H9 (cell line): ENCODE measurements around the gene FZD2. TPM values are rescaled to one million over a fixed set of nuclear protein-coding genes. Genes with fewer than 3 reads are reported as not detected.

Experiments
- DNase-seq: peaks from one replicate; pipeline ENCODE4 v3.0.0-alpha.2; 2017
- H2AFZ ChIP-seq: one replicate; pipeline ENCODE4 v1.6.1; 2013; ENCODE audit warnings: mild to moderate bottlenecking, low read length, control low read depth, moderate library complexity
- H2AK5ac ChIP-seq: 2 replicates; pipeline ENCODE4 v1.6.1; 2013; ENCODE audit warnings: low read length, control low read depth, mixed read lengths; ENCODE audit not compliant: insufficient read length
- H2BK120ac ChIP-seq: one replicate; pipeline ENCODE4 v1.6.1; 2013; ENCODE audit warnings: low read depth, mild to moderate bottlenecking, low read length, control low read depth, inconsistent platforms; ENCODE audit not compliant: poor library complexity, severe bottlenecking
- H2BK12ac ChIP-seq: 2 replicates; pipeline ENCODE4 v1.6.1; 2013; ENCODE audit warnings: low read length, control low read depth, mixed read lengths, low read depth; ENCODE audit not compliant: insufficient read length
- H2BK15ac ChIP-seq: 2 replicates; pipeline ENCODE4 v1.6.1; 2013; ENCODE audit warnings: low read depth, low read length, control low read depth
- H2BK20ac ChIP-seq: one replicate; pipeline ENCODE4 v1.6.1; 2013; ENCODE audit warnings: low read depth, mild to moderate bottlenecking, low read length, control low read depth, inconsistent platforms; ENCODE audit not compliant: poor library complexity, severe bottlenecking
- H2BK5ac ChIP-seq: 2 replicates; pipeline ENCODE4 v1.6.1; 2013; ENCODE audit warnings: low read length, control low read depth, mixed read lengths; ENCODE audit not compliant: insufficient read length
- H3K14ac ChIP-seq: 2 replicates; pipeline ENCODE4 v1.6.1; 2013; ENCODE audit warnings: low read length, control low read depth; ENCODE audit not compliant: insufficient read depth
- H3K18ac ChIP-seq: 2 replicates; pipeline ENCODE4 v1.6.1; 2013; ENCODE audit warnings: low read depth, mild to moderate bottlenecking, mixed read lengths, low read length, control low read depth; ENCODE audit not compliant: insufficient read length
- H3K23ac ChIP-seq: 2 replicates; pipeline ENCODE4 v1.6.1; 2013; ENCODE audit warnings: low read length, control low read depth, mixed read lengths, low read depth; ENCODE audit not compliant: insufficient read length
- H3K23me2 ChIP-seq: 2 replicates; pipeline ENCODE4 v1.6.1; 2013; ENCODE audit warnings: low read depth, mild to moderate bottlenecking, mixed read lengths, low read length, control low read depth; ENCODE audit not compliant: insufficient read length, poor library complexity, severe bottlenecking
- H3K27ac ChIP-seq: 2 replicates; pipeline ENCODE4 v1.5.1; 2013; ENCODE audit warnings: low read length, control low read depth, mixed read lengths, low read depth; ENCODE audit not compliant: insufficient read length
- H3K27me3 ChIP-seq: 2 replicates; pipeline ENCODE4 v1.6.1; 2013; ENCODE audit warnings: low read length, control low read depth, inconsistent platforms; ENCODE audit not compliant: insufficient read depth
- H3K4ac ChIP-seq: 2 replicates; pipeline ENCODE4 v1.6.1; 2013; ENCODE audit warnings: low read depth, mild to moderate bottlenecking, control low read depth, inconsistent platforms, low read length, moderate library complexity
- H3K4me1 ChIP-seq: 2 replicates; pipeline ENCODE4 v1.6.1; 2013; ENCODE audit warnings: low read length, control low read depth, inconsistent platforms; ENCODE audit not compliant: insufficient read depth
- H3K4me2 ChIP-seq: 2 replicates; pipeline ENCODE4 v1.6.1; 2013; ENCODE audit warnings: low read length, control low read depth, mixed read lengths; ENCODE audit not compliant: insufficient read length, insufficient read depth
- H3K56ac ChIP-seq: 2 replicates; pipeline ENCODE4 v1.6.1; 2013; ENCODE audit warnings: low read depth, mild to moderate bottlenecking, mixed read lengths, low read length, control low read depth; ENCODE audit not compliant: insufficient read length
- H3K79me1 ChIP-seq: 2 replicates; pipeline ENCODE4 v1.6.1; 2013; ENCODE audit warnings: low read depth, mild to moderate bottlenecking, moderate library complexity, low read length, control low read depth, inconsistent platforms; ENCODE audit not compliant: insufficient read depth, poor library complexity, severe bottlenecking
- H3K79me2 ChIP-seq: 2 replicates; pipeline ENCODE4 v1.6.1; 2013; ENCODE audit warnings: low read length, control low read depth, inconsistent platforms; ENCODE audit not compliant: insufficient read depth
- H3K9ac ChIP-seq: 2 replicates; pipeline ENCODE4 v1.6.1; 2013; ENCODE audit warnings: low read length, control low read depth, mixed read lengths; ENCODE audit not compliant: insufficient read length; ENCODE audit errors: extremely low read depth
- H3K9me3 ChIP-seq: one replicate; pipeline ENCODE4 v1.6.1; 2013; ENCODE audit warnings: low read depth, low read length, inconsistent platforms; ENCODE audit not compliant: control insufficient read depth
- H3T11ph ChIP-seq: one replicate; pipeline ENCODE4 v1.6.1; 2013; ENCODE audit warnings: mild to moderate bottlenecking, low read length, control low read depth, inconsistent platforms
- H4K20me1 ChIP-seq: one replicate; pipeline ENCODE4 v1.6.1; 2013; ENCODE audit not compliant: control insufficient read depth, insufficient read length, insufficient read depth
- H4K5ac ChIP-seq: 2 replicates; pipeline ENCODE4 v1.6.1; 2013; ENCODE audit warnings: low read depth, mild to moderate bottlenecking, mixed read lengths, low read length, control low read depth; ENCODE audit not compliant: insufficient read length
- H4K8ac ChIP-seq: replicated peaks from 2 replicates; pipeline ENCODE4 v1.6.1; 2013; ENCODE audit warnings: low read length, control low read depth, mixed read lengths, low read depth; ENCODE audit not compliant: insufficient read length
- H4K91ac ChIP-seq: 2 replicates; pipeline ENCODE4 v1.6.1; 2013; ENCODE audit warnings: low read depth, mild to moderate bottlenecking, moderate library complexity, mixed read lengths, low read length, control low read depth; ENCODE audit not compliant: insufficient read length
- H3K27ac Mint-ChIP-seq, 3 experiments: 2 replicates in 2 of 3; 3 replicates in 1 of 3; pipeline ENCODE4 v1.8.0; 2020 to 2021; ENCODE audit warnings: mixed read lengths in 3 of 3, mild to moderate bottlenecking in 1 of 3, moderate library complexity in 1 of 3
- H3K27me3 Mint-ChIP-seq: 2 replicates; pipeline ENCODE4 v1.8.0; 2021; ENCODE audit warnings: low read depth, mild to moderate bottlenecking, moderate library complexity, mixed read lengths
- H3K36me3 Mint-ChIP-seq, 3 experiments: 2 replicates in 2 of 3; 3 replicates in 1 of 3; pipeline ENCODE4 v1.8.0; 2020 to 2021; ENCODE audit warnings: low read depth in 3 of 3, mixed read lengths in 3 of 3; ENCODE audit not compliant: insufficient read depth in 1 of 3
- H3K4me1 Mint-ChIP-seq, 2 experiments: 2 replicates each; pipeline ENCODE4 v1.8.0; 2020; ENCODE audit warnings: mixed read lengths in 2 of 2
- H3K4me3 Mint-ChIP-seq, 2 experiments: 2 replicates in 1 of 2; 3 replicates in 1 of 2; pipeline ENCODE4 v1.8.0; 2020 to 2021; ENCODE audit warnings: mild to moderate bottlenecking in 2 of 2, mixed read lengths in 2 of 2, moderate library complexity in 1 of 2
- H3K9me3 Mint-ChIP-seq, 2 experiments: 2 replicates in 1 of 2; 3 replicates in 1 of 2; pipeline ENCODE4 v1.8.0; 2020; ENCODE audit warnings: mild to moderate bottlenecking in 2 of 2, mixed read lengths in 2 of 2, moderate library complexity in 1 of 2
- WGBS: extraction: QIAGEN DNeasy Blood & Tissue Kit; methylation state at CpG from one replicate; pipeline ENCODE4 v1.1.7; 2013; ENCODE audit warnings: missing lambda C conversion rate, low lambda C conversion rate, mixed read lengths; ENCODE audit not compliant: insufficient read length; ENCODE audit errors: extremely low coverage; 5-methylcytosine and 5-hydroxymethylcytosine counted together
- total RNA-seq: library from RNA; stranded (reverse); gene quantifications from 2 replicates; pipeline ENCODE4 v1.2.1, GENCODE V29; 2021
- TF ChIP-seq, protein P1 (sequence below): fragments of 200-600 bp; sonication (generic); conservative IDR thresholded peaks from 3 replicates; pipeline ENCODE4 v1.8.0; 2021; ENCODE audit warnings: antibody characterized with exemption, mild to moderate bottlenecking

FZD2 gene
- total RNA-seq, 1 experiment from 2014 or later: 18.2 TPM

DNA sequence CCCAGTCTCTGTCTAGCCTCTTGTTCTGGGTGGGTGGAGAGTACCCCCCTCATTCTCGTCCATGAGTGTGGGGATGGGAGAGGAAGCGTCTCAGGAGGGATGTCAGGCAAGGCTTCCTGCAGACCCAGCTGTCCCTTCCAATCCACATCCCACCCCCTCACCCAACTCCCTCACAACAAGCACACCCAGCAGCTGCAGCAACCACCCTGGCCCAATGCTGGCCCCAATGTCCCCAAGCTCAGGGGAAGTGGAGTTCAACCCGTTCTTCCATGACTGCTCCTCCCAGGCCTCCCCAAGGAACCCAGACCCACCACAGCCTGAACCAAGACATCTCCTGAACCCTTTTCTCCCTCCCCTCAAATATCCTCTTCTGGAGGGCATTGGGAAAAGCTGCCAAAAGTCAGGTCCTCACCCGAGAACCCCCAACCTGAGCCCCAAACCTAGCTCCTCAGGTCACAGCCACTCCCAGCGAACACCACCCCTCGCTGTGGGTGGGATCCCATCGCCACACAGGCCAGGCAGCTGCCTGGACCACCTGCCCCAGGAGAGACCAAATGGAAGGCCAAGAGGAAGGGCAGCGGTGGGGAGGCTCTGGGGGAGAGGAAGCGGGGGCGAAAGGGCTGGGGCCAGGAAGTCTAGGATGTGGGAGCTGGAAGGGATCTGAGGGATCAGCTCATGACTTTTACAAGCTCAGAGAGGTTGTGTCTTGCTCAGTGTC lies 47.6 kb downstream of the FZD2 start:
- Histone ChIP-seq H4K8ac (no peak overlapping the region), H3K27ac (no peak overlapping the region), H2AFZ (no peak overlapping the region), H3K9ac (no peak overlapping the region), H3K79me2 (no peaks in the 10 kb centered on the region), H4K20me1 (no peaks in the 10 kb centered on the region), H3K27me3 (no peaks in the 10 kb centered on the region), H3K4ac (no peak overlapping the region), H3K23me2 (no peaks in the 10 kb centered on the region), H3K18ac (no peak overlapping the region), H2BK20ac (no peak overlapping the region), H3T11ph (no peak overlapping the region), H2BK12ac (no peak overlapping the region), H3K56ac (no peak overlapping the region), H3K79me1 (no peaks in the 10 kb centered on the region), H3K14ac (no peak overlapping the region), H3K4me2 (no peak overlapping the region), H3K9me3 (no peaks in the 10 kb centered on the region), H2BK5ac (no peak overlapping the region), H2AK5ac (no peak overlapping the region), H2BK120ac (no peak overlapping the region), H4K5ac (no peak overlapping the region), H3K4me1 (peaks cover 6% of the 10 kb centered on the region; the same call in 1 of the 2 replicates), H2BK15ac (no peak overlapping the region), H3K23ac (no peak overlapping the region), H4K91ac (no peak overlapping the region)
- Mint-ChIP-seq H3K36me3 (no peaks in the 10 kb centered on the region; a peak in 1 of 7 replicates), H3K9me3 (no peaks in the 10 kb centered on the region), H3K27ac (no peak overlapping the region; a peak in 1 of 7 replicates), H3K4me1 (peaks cover 12 to 37% of the 10 kb centered on the region in 2 experiments), H3K4me3 (no peak overlapping the region), H3K27me3 (peaks cover 2% of the 10 kb centered on the region)
- DNase-seq: no peak
- WGBS: no CpG with 5 or more reads among the region's 10 CpGs
- TF ChIP-seq, protein P1, sequence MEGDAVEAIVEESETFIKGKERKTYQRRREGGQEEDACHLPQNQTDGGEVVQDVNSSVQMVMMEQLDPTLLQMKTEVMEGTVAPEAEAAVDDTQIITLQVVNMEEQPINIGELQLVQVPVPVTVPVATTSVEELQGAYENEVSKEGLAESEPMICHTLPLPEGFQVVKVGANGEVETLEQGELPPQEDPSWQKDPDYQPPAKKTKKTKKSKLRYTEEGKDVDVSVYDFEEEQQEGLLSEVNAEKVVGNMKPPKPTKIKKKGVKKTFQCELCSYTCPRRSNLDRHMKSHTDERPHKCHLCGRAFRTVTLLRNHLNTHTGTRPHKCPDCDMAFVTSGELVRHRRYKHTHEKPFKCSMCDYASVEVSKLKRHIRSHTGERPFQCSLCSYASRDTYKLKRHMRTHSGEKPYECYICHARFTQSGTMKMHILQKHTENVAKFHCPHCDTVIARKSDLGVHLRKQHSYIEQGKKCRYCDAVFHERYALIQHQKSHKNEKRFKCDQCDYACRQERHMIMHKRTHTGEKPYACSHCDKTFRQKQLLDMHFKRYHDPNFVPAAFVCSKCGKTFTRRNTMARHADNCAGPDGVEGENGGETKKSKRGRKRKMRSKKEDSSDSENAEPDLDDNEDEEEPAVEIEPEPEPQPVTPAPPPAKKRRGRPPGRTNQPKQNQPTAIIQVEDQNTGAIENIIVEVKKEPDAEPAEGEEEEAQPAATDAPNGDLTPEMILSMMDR: no peak
